Activated CD4-positive, alpha-beta T cell treated with anti-CD3 and anti-CD28 coated beads for 36 hours (primary cell): Measurements from ENCODE around the gene NBPF12. TPM values are rescaled to one million over a fixed set of nuclear protein-coding genes. Genes with fewer than 3 reads are reported as not detected.
"Not testable (repeated sequence)": the region's sequence is repeated elsewhere in the genome, so short reads cannot be mapped to it uniquely, and the experiment has no call there.

ENCODE experiments used
- ATAC-seq: fragments of 200-7000 bp; cut with Tn5 transposase; one replicate; pipeline ENCODE4 v1.10.0; 2021; ENCODE audit warnings: mild to moderate bottlenecking, moderate library complexity
- CTCF ChIA-PET: fragments of 350-600 bp; sonication (Branson Sonifier 250); formaldehyde crosslinking; loops from one replicate; lab custom pipeline; 2021; ENCODE audit warnings: antibody characterized with exemption; lab: Charles Lee
- POLR2A ChIA-PET: fragments of 350-600 bp; sonication (Branson Sonifier 250); formaldehyde crosslinking; loops from one replicate; lab custom pipeline; 2021; ENCODE audit warnings: antibody characterized with exemption, inconsistent platforms; lab: Charles Lee
- DNase-seq: peaks from one replicate; pipeline ENCODE4 v3.0.0-alpha.2; 2020
- H3K27ac Mint-ChIP-seq: one replicate; pipeline ENCODE4 v1.8.0; 2021; ENCODE audit warnings: mixed read lengths
- H3K27me3 Mint-ChIP-seq: one replicate; pipeline ENCODE4 v1.8.0; 2021; ENCODE audit warnings: mixed read lengths
- H3K36me3 Mint-ChIP-seq: one replicate; pipeline ENCODE4 v1.8.0; 2021; ENCODE audit warnings: low read depth, mixed read lengths
- H3K4me1 Mint-ChIP-seq: one replicate; pipeline ENCODE4 v1.8.0; 2021; ENCODE audit warnings: mixed read lengths
- H3K4me3 Mint-ChIP-seq: one replicate; pipeline ENCODE4 v1.8.0; 2021; ENCODE audit warnings: mild to moderate bottlenecking, moderate library complexity, mixed read lengths
- H3K9me3 Mint-ChIP-seq: one replicate; pipeline ENCODE4 v1.8.0; 2021; ENCODE audit warnings: low read depth, mixed read lengths
- intact Hi-C, 2 experiments: fragments of 100-400 bp; cut with DNase I in 1 of 2; cut with micrococcal nuclease in 1 of 2; formaldehyde crosslinking; loops; one replicate each; pipeline versions ENCODE4 v1.14.2 to v1.15.1; 2022 to 2024; cut with DNase I, micrococcal nuclease
- total RNA-seq, 2 experiments: library from RNA; stranded (reverse); gene quantifications; one replicate each; pipeline ENCODE4 v1.2.3, GENCODE V29; 2021

The NBPF12 gene
- total RNA-seq, 2 experiments from 2014 or later: 8.0 to 8.7 TPM

DNA sequence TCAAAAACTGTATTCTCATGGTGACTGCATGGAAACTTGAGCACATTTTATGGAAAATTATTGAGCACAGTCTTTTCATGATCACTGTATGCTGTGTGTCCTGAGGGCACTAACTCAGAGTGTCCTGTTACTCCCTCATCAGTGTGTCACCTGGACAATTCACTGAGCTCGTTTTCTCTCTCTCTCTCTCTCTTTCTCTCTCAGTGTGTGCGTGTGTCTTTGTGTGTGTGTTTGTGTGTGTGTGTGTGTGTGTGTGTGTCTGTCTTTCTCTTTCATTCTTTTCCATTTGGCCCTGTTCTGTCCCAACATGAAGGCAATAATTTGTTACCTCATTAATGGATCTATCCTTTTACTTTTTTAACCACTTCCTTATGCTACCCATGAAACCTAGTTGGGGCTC is 49.4 kb downstream of the NBPF12 start:
- Mint-ChIP-seq H3K36me3 (peaks cover 11% of the 10 kb centered on the region), H3K27ac (peak overlapping the region; percentile 11)
- H3K9me3 Mint-ChIP-seq, CTCF ChIA-PET, H3K4me3 Mint-ChIP-seq, H3K27me3 Mint-ChIP-seq, DNase-seq, ATAC-seq, POLR2A ChIA-PET, H3K4me1 Mint-ChIP-seq: not testable (repeated sequence)
- intact Hi-C loops: loop anchor here in 1 of 2 experiments (10.0 kb wide), 1 partner anchor 277 kb away; no protein-coding TSS in a partner anchor

DNA sequence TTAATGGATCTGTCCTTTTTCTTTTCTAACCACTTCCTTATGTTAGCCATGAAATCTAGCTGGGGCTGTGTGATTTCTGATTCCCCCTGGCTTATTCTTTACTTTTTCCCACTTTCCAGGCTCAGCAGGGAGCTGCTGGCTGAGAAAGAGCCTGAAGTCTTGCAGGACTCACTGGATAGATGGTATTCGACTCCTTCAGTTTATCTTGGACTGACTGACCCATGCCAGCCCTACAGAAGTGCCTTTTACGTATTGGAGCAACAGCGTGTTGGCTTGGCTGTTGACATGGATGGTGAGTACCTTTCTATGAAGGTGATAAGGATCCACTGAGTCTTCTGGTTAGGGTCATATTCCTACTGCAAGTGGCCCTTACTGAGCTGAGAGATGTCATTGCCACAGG is 51.3 kb downstream of the NBPF12 start:
- H3K9me3 Mint-ChIP-seq, CTCF ChIA-PET, H3K4me3 Mint-ChIP-seq, H3K27ac Mint-ChIP-seq, POLR2A ChIA-PET, H3K4me1 Mint-ChIP-seq, H3K27me3 Mint-ChIP-seq, DNase-seq, ATAC-seq: not testable (repeated sequence)
- intact Hi-C loops: loop anchor here in 1 of 2 experiments (10.0 kb wide), 1 partner anchor 275 kb away; no protein-coding TSS in a partner anchor
- peaks cover 14% of the 10 kb centered on the region for H3K36me3 Mint-ChIP-seq

DNA sequence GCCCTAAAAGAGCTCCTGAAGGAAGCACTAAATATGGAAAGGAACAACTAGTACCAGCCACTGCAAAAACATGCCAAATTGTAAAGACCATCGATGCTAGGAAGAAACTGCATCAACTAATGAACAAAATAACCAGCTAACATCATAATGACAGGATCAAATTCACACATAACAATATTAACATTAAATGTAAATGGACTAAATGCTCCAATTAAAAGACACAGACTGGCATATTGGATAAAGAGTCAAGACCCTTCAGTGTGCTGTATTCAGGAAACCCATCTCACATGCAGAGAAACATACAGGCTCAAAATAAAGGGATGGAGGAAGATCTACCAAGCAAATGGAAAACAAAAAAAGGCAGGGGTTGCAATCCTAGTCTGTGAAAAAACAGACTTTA is 70.4 kb downstream of the NBPF12 start:
- POLR2A ChIA-PET, intact Hi-C loops, DNase-seq, H3K4me1 Mint-ChIP-seq, CTCF ChIA-PET, ATAC-seq, H3K4me3 Mint-ChIP-seq, H3K36me3 Mint-ChIP-seq, H3K27ac Mint-ChIP-seq, H3K27me3 Mint-ChIP-seq: not testable (repeated sequence)
- H3K9me3 Mint-ChIP-seq: peaks cover 14% of the 10 kb centered on the region

DNA sequence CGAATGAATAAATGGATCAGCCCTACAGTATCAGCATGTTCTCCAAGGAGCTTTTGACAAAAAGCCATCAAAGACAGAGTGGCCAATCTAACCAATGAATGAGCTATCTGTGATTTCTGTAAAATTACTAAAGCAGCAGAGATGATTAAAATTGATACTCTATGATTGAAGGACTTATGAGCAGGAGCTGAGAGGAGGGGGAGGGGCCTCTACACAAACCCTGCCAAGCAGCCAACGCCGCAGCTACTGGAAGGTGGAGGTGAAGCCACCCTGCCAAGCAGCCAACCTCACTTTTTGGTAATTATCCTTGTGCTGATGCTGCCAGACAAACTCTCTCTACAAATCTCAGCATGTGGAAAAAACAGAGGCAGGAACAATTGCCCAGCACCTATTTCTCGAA is 88.9 kb downstream of the NBPF12 start:
- DNase-seq (peak; percentile 50), ATAC-seq (peak; percentile 89)
- H3K9me3 Mint-ChIP-seq, H3K4me3 Mint-ChIP-seq, H3K36me3 Mint-ChIP-seq, H3K27ac Mint-ChIP-seq, intact Hi-C loops: not testable (repeated sequence)
- Mint-ChIP-seq H3K27me3 (peaks cover 19% of the 10 kb centered on the region), H3K4me1 (peaks cover 15% of the 10 kb centered on the region)
- CTCF ChIA-PET: interaction anchor here (0.6 kb wide), 1 partner anchor 58 kb away, joined by 3 read pairs; no protein-coding TSS in a partner anchor
- POLR2A ChIA-PET: interaction anchor here (1.0 kb wide), 1 partner anchor 57 kb away, joined by 4 read pairs; no protein-coding TSS in a partner anchor

DNA sequence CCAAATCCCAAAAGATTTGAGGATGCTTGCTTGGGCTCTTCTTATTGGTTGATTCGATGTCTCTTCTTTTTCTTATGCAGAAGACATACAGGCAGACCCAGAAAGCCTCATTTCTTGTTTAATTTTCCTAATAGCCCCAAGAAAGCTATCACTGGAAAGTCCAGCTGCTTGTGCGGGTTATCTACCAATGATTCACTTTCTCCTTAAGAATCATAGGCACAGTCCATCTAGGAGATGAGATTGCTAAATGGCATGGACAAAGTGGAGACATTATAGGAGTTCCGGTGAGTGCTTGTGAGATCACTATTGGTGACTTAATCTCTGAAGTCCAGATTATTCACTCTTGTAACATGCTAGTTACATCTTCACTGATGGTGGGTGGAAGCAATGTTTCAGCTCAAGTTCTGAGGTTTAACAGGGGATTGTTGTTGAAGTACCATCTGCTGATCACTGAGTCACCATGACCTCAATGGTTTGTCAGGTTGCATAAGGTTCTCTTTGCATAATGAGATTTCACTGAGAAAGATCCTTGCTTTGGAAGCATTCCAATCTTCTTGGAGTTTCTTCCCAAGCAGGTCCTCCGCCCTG is 92.0 kb downstream of the NBPF12 start:
- H3K4me3 Mint-ChIP-seq: not testable (repeated sequence)

DNA sequence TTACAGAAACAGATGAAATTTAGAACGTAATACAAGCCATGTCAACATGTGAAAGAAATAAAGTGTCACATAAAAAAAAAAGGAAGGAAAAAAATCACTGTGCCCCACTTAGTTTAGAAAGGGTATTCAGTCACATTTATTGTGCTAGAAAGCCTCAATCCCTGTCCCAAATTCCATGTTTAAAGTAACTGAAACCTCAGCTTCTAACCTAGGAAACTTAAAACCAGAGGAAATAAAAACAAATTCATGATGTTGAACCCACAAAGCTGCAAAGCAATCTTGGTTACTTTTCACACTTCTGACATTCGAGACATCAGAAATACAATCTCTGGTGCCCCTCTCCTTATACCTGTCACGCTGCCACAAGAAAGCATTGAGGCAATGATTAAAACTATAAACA is 101.8 kb downstream of the NBPF12 start:
- DNase-seq (no peak), ATAC-seq (no peak)
- Mint-ChIP-seq H3K4me3 (no peak overlapping the region), H3K36me3 (no peaks in the 10 kb centered on the region), H3K9me3 (peaks cover 1% of the 10 kb centered on the region), H3K27me3 (peaks cover 9% of the 10 kb centered on the region), H3K27ac (no peak overlapping the region), H3K4me1 (peaks cover 14% of the 10 kb centered on the region)
- ChIA-PET POLR2A (no interaction called here), CTCF (no interaction called here)
- intact Hi-C loops: no loop called here

More for the DNA sequence above, 92.0 kb downstream of the NBPF12 start:
- Mint-ChIP-seq H3K4me1 (peaks cover 18% of the 10 kb centered on the region), H3K27me3 (peaks cover 26% of the 10 kb centered on the region)
- CTCF ChIA-PET, DNase-seq, POLR2A ChIA-PET, H3K9me3 Mint-ChIP-seq, H3K36me3 Mint-ChIP-seq, intact Hi-C loops, H3K27ac Mint-ChIP-seq: not testable (repeated sequence)
- peak; percentile 77 for ATAC-seq

DNA sequence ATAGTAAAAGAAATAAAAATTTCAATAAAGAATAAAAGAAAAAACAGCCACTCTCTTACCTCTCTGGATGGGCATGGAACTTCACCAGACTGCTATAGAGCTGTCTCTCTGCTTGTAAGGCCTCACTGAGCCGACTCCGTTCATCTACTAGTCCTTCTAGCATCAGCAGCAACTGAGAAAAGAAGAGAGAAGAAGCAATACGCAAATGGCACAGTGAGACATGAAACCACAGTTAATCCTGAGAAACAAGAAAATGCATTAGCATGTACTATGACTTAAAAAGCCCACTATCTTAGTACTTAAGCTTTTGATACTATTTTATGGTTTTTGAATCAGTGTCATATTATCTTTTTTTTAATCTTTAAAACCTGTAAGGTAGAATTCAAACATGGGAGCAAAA is 104.8 kb downstream of the NBPF12 start:
- H3K9me3 Mint-ChIP-seq, ATAC-seq, H3K4me3 Mint-ChIP-seq, H3K36me3 Mint-ChIP-seq, intact Hi-C loops, DNase-seq: not testable (repeated sequence)
- Mint-ChIP-seq H3K4me1 (peaks cover 34% of the 10 kb centered on the region), H3K27me3 (peaks cover 11% of the 10 kb centered on the region), H3K27ac (peak overlapping the region; percentile 11)
- POLR2A ChIA-PET: interaction anchor here (0.9 kb wide), 1 partner anchor 41 kb away, joined by 4 read pairs; no protein-coding TSS in a partner anchor
- CTCF ChIA-PET: interaction anchor here (1.5 kb wide), 1 partner anchor 11 kb away, joined by 3 read pairs; no protein-coding TSS in a partner anchor

DNA sequence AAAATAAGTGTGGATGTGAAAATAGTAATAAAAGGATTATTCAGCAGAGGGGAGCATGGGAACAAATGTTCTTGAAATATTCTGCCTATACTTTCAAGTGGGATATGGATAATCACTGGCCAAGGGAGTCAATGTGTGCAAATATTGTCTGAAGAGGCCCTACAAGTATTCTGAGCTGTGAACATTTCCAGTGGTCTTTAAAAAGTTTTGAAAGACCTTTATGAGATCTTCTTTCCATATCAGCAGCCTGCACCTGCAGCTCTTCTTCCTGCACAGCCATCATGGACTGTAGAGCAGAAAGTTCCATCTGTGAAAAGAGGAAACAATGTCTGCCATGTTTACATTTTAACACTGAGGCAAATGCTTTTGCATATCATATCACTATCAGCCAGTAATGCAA is 106.4 kb downstream of the NBPF12 start:
- H3K27ac Mint-ChIP-seq, H3K9me3 Mint-ChIP-seq, H3K4me3 Mint-ChIP-seq, H3K36me3 Mint-ChIP-seq, DNase-seq, CTCF ChIA-PET, intact Hi-C loops, ATAC-seq: not testable (repeated sequence)
- peaks cover 11% of the 10 kb centered on the region for H3K27me3 Mint-ChIP-seq
- H3K4me1 Mint-ChIP-seq: peaks cover 37% of the 10 kb centered on the region
- POLR2A ChIA-PET: interaction anchor here (1.1 kb wide), 1 partner anchor 40 kb away, joined by 3 read pairs; no protein-coding TSS in a partner anchor

Other genes starting within 250 kb of the NBPF12 start
- gene PRKAB2, start 234.1 kb downstream of the NBPF12 start, total RNA-seq: 1 to 10 TPM; 4.8 to 7.0 TPM